Esophagus squamous epithelium (tissue), 5 donors: ENCODE measurements around the gene BTBD2. TPM values are rescaled to one million over a fixed set of nuclear protein-coding genes. Genes with fewer than 3 reads are reported as not detected.

Source experiments
- DNase-seq: peaks from one replicate; lab custom pipeline; 2025; lab: John Stamatoyannopoulos, UW
- H3K27ac ChIP-seq, 4 donors: fragments of 200-600 bp; sonication (generic); one replicate each; pipeline ENCODE4 v1.5.1; 2016 to 2019; ENCODE audit warnings: mild to moderate bottlenecking in 1 of 4
- H3K27me3 ChIP-seq, 4 donors: fragments of 200-600 bp; sonication (generic); 1 replicate in 3 of 4; 2 replicates in 1 of 4; pipeline versions ENCODE4 v1.5.1 to v1.6.0; 2017 to 2021; ENCODE audit warnings: antibody characterized with exemption in 1 of 4
- H3K36me3 ChIP-seq, 3 donors: fragments of 200-600 bp; sonication (generic); one replicate each; pipeline ENCODE4 v1.5.1; 2016 to 2019
- H3K4me1 ChIP-seq, 3 donors: fragments of 200-600 bp; sonication (generic); one replicate each; pipeline ENCODE4 v1.5.1; 2017 to 2019
- H3K4me3 ChIP-seq, 4 donors: fragments of 200-600 bp; sonication (generic); 1 replicate in 3 of 4; 2 replicates in 1 of 4; pipeline ENCODE4 v1.5.1; 2016 to 2019; ENCODE audit warnings: mild to moderate bottlenecking in 2 of 4, moderate library complexity in 1 of 4
- H3K9me3 ChIP-seq, 3 donors: fragments of 200-600 bp; sonication (generic); one replicate each; pipeline ENCODE4 v1.5.1; 2016 to 2019
- CTCF ChIP-seq, 6 experiments: fragments of 450-650 bp in 4 of 6; fragments of 200-600 bp in 2 of 6; sonication (generic) in 2 of 6; IDR thresholded peaks; one replicate each; pipeline ENCODE4 v1.5.1; 2016 to 2019; ENCODE audit warnings: antibody characterized with exemption in 6 of 6, mild to moderate bottlenecking in 4 of 6, moderate library complexity in 4 of 6
- POLR2A ChIP-seq, 4 donors: fragments of 450-650 bp; IDR thresholded peaks; one replicate each; pipeline ENCODE4 v1.6.1; 2017; ENCODE audit warnings: antibody characterized with exemption in 4 of 4, mild to moderate bottlenecking in 4 of 4, moderate library complexity in 3 of 4
- WGBS, 2 donors: methylation state at CpG; one replicate each; pipeline ENCODE4 v1.1.5; 2018; 5-methylcytosine and 5-hydroxymethylcytosine counted together
- intact Hi-C: fragments of 100-400 bp; cut with DNase I; formaldehyde crosslinking; loops from one replicate; pipeline ENCODE4 v1.15.0; 2022
- total RNA-seq, 4 donors: library from RNA; depleted of rRNA; stranded (reverse); fragments of >200 nt; gene quantifications; one replicate each; pipeline ENCODE4 v1.1.0, GENCODE V29; 2016
- donor health status: DM: yes; HTN: yes; CAD: no.

Gene BTBD2
- total RNA-seq, 4 donors from 2014 or later: 42.3 to 79.0 (median 63.8) TPM

- intact Hi-C loops: loop anchor here (10.0 kb wide), 1 partner anchor 185 kb away; no protein-coding TSS in a partner anchor
- Histone ChIP-seq H3K9me3 (no peaks in the 10 kb centered on the region), H3K27ac (no peak overlapping the region), H3K4me3 (no peak overlapping the region), H3K4me1 (peaks cover 0 to 26% (median 5%) of the 10 kb centered on the region in 3 donors), H3K36me3 (peaks cover 0 to 48% (median 4%) of the 10 kb centered on the region in 3 donors), H3K27me3 (no peaks in the 10 kb centered on the region)
- no peak for DNase-seq
- TF ChIP-seq CTCF (IDR thresholded peaks at IDR 0.05) (no peak), POLR2A (IDR thresholded peaks at IDR 0.05) (no peak)
- 87 to 93% methylated on average over 40 to 44 of the region's 44 CpGs for WGBS, 2 donors
Observed at GRCh38 chr19:1949304-1950101, 66.0 kb downstream of the BTBD2 start.

- Histone ChIP-seq H3K4me1 (peaks cover 13 to 43% (median 21%) of the 10 kb centered on the region in 3 donors), H3K9me3 (no peaks in the 10 kb centered on the region), H3K36me3 (peaks cover 0 to 30% (median 4%) of the 10 kb centered on the region in 3 donors), H3K27me3 (no peaks in the 10 kb centered on the region), H3K4me3 (no peak overlapping the region), H3K27ac (no peak overlapping the region)
- intact Hi-C loops: no loop called here
- WGBS, 2 donors: 40 to 83% methylated on average over 1 to 15 of the region's 34 CpGs
- TF ChIP-seq POLR2A (IDR thresholded peaks at IDR 0.05) (no peak), CTCF (IDR thresholded peaks at IDR 0.05) (no peak)
- no peak for DNase-seq
Observed at GRCh38 chr19:1947651-1948209, 67.8 kb downstream of the BTBD2 start.

GRCh38 chr19:1945899-1946298 lies 69.6 kb downstream of the BTBD2 start:
- Histone ChIP-seq H3K27ac (no peak overlapping the region), H3K27me3 (no peaks in the 10 kb centered on the region), H3K9me3 (no peaks in the 10 kb centered on the region), H3K36me3 (peaks cover 0 to 19% (median 4%) of the 10 kb centered on the region in 3 donors), H3K4me1 (peaks cover 16 to 53% (median 26%) of the 10 kb centered on the region in 3 donors), H3K4me3 (no peak overlapping the region)
- WGBS, 2 donors: 68 to 81% methylated on average over 16 to 18 of the region's 18 CpGs
- no peak for DNase-seq
- intact Hi-C loops: no loop called here
- TF ChIP-seq CTCF (IDR thresholded peaks at IDR 0.05) (peak in 5 of 6 experiments; percentile 24 to 55 (median 39)), POLR2A (IDR thresholded peaks at IDR 0.05) (no peak)

- no peak for DNase-seq
- 70 to 76% methylated on average over 2 to 11 of the region's 30 CpGs for WGBS, 2 donors
- no peak for TF ChIP-seq CTCF (IDR thresholded peaks at IDR 0.05)
- no peak for TF ChIP-seq POLR2A (IDR thresholded peaks at IDR 0.05)
- peaks cover 0 to 10% (median 4%) of the 10 kb centered on the region in 3 donors for H3K36me3 ChIP-seq
- no peak overlapping the region for H3K27ac ChIP-seq
- no peaks in the 10 kb centered on the region for H3K9me3 ChIP-seq
- H3K4me1 ChIP-seq: peaks cover 19 to 58% (median 29%) of the 10 kb centered on the region in 3 donors
- no peaks in the 10 kb centered on the region for H3K27me3 ChIP-seq
- no peak overlapping the region for H3K4me3 ChIP-seq
- intact Hi-C loops: no loop called here
Observed at GRCh38 chr19:1944916-1945561, 70.5 kb downstream of the BTBD2 start.
